GM12878 (cell line): ENCODE results near the gene PSIP1. TPM values are rescaled to one million over a fixed set of nuclear protein-coding genes. Genes with fewer than 3 reads are reported as not detected.

ENCODE experiments used
- ATF3 ChIP-seq: IDR thresholded peaks from 2 replicates; pipeline ENCODE4 v1.6.1; 2011; ENCODE audit warnings: low read depth, mild to moderate bottlenecking, low read length, moderate library complexity, borderline replicate concordance; ENCODE audit errors: extremely low read depth
- BCL11A ChIP-seq: IDR thresholded peaks from 2 replicates; pipeline ENCODE4 v1.6.1; 2011; ENCODE audit warnings: low read depth, low read length
- BMI1 ChIP-seq: fragments of 450-650 bp; IDR thresholded peaks from 2 replicates; pipeline ENCODE4 v1.6.1; 2016; ENCODE audit warnings: mild to moderate bottlenecking, moderate library complexity, borderline replicate concordance
- BRCA1 ChIP-seq: IDR thresholded peaks from 2 replicates; pipeline ENCODE4 v1.6.1; 2011; ENCODE audit warnings: low read depth, low read length, improper control_type of control experiment
- CREB1 ChIP-seq: IDR thresholded peaks from 2 replicates; pipeline ENCODE4 v1.6.1; 2012; ENCODE audit warnings: low read depth, mild to moderate bottlenecking, inconsistent platforms
- EED ChIP-seq: sonication (generic); IDR thresholded peaks from 2 replicates; pipeline ENCODE4 v1.6.1; 2016; ENCODE audit warnings: antibody characterized with exemption, low read depth
- HCFC1 ChIP-seq: fragments of 150-350 bp; IDR thresholded peaks from 2 replicates; pipeline ENCODE4 v1.6.1; 2014; ENCODE audit warnings: low read length
- HSF1 ChIP-seq: fragments of 150-350 bp; IDR thresholded peaks from 2 replicates; pipeline ENCODE4 v1.6.1; 2014; ENCODE audit warnings: mild to moderate bottlenecking, low read depth, low read length
- JUNB ChIP-seq: IDR thresholded peaks from 2 replicates; pipeline ENCODE4 v1.6.1; 2016; ENCODE audit warnings: antibody characterized with exemption, mild to moderate bottlenecking
- KDM1A ChIP-seq: fragments of 200-600 bp; sonication (generic); IDR thresholded peaks from 2 replicates; pipeline ENCODE4 v1.6.1; 2016; ENCODE audit warnings: borderline replicate concordance
- MLLT1 ChIP-seq: fragments of 450-650 bp; IDR thresholded peaks from 2 replicates; pipeline ENCODE4 v1.6.1; 2016; ENCODE audit warnings: mild to moderate bottlenecking
- MTA2 ChIP-seq: fragments of 450-650 bp; IDR thresholded peaks from 2 replicates; pipeline ENCODE4 v1.6.1; 2016; ENCODE audit warnings: low read depth, mild to moderate bottlenecking, moderate library complexity
- MYB ChIP-seq: fragments of 150-350 bp; IDR thresholded peaks from 2 replicates; pipeline ENCODE4 v1.6.1; 2014; ENCODE audit warnings: mild to moderate bottlenecking, low read depth, low read length, borderline replicate concordance
- POU2F2 ChIP-seq: IDR thresholded peaks from 3 replicates; pipeline ENCODE4 v1.6.1; 2011; ENCODE audit warnings: low read depth, mild to moderate bottlenecking, low read length, borderline replicate concordance
- RAD21 ChIP-seq: IDR thresholded peaks from 2 replicates; pipeline ENCODE4 v1.6.1; 2011; ENCODE audit warnings: mild to moderate bottlenecking, low read depth, low read length, moderate library complexity; ENCODE audit not compliant: insufficient read depth
- RBBP5 ChIP-seq: fragments of 200-600 bp; sonication (generic); conservative IDR thresholded peaks from 2 replicates; pipeline ENCODE4 v1.6.1; 2016
- REST ChIP-seq: IDR thresholded peaks from 2 replicates; pipeline ENCODE4 v1.6.1; 2012; ENCODE audit warnings: mild to moderate bottlenecking, low read depth, low read length
- SUPT20H ChIP-seq: IDR thresholded peaks from 2 replicates; pipeline ENCODE4 v1.6.1; 2011; ENCODE audit warnings: low read depth, mild to moderate bottlenecking, low read length, moderate library complexity, borderline replicate concordance; ENCODE audit not compliant: control insufficient read depth
- SUZ12 ChIP-seq: fragments of 200-600 bp; sonication (generic); IDR thresholded peaks from one replicate; pipeline ENCODE4 v1.6.1; 2018; ENCODE audit warnings: antibody characterized with exemption, mild to moderate bottlenecking; ENCODE audit not compliant: unreplicated experiment
- WRNIP1 ChIP-seq: IDR thresholded peaks from 2 replicates; pipeline ENCODE4 v1.6.1; 2011; ENCODE audit warnings: low read depth, low read length, improper control_type of control experiment, borderline replicate concordance
- YBX1 ChIP-seq: fragments of 450-650 bp; IDR thresholded peaks from 2 replicates; pipeline ENCODE4 v1.6.1; 2016; ENCODE audit warnings: antibody characterized with exemption
- ZBED1 ChIP-seq: IDR thresholded peaks from 2 replicates; pipeline ENCODE4 v1.6.1; 2016; ENCODE audit warnings: borderline replicate concordance
- ZNF207 ChIP-seq: fragments of 450-650 bp; IDR thresholded peaks from 2 replicates; pipeline ENCODE4 v1.6.1; 2014; ENCODE audit warnings: antibody characterized with exemption, mild to moderate bottlenecking, borderline replicate concordance
- ZNF622 ChIP-seq: fragments of 450-650 bp; IDR thresholded peaks from 2 replicates; pipeline ENCODE4 v1.6.1; 2017; ENCODE audit warnings: mild to moderate bottlenecking, inconsistent platforms
- polyA plus RNA-seq, 11 experiments: library from polyadenylated mRNA; depleted of rRNA in 4 of 11; unstranded in 6 of 11; stranded (reverse) in 5 of 11; fragments of >200 nt; fragmentation: Nextera tagmentation in 4 of 11; fragmentation: Illumina TruSeq in 1 of 11; extraction: Ambion mirVana in 4 of 11; extraction: Trizol in 1 of 11; gene quantifications; 1 replicate in 1 of 11; 2 replicates in 10 of 11; pipeline versions ENCODE4 v1.2.1 to v1.2.3, GENCODE V29; 2011 to 2016; ENCODE audit warnings: inconsistent platforms in 2 of 11, missing spikeins in 2 of 11, low read depth in 1 of 11
- total RNA-seq, 4 experiments: library from RNA; depleted of rRNA in 3 of 4; stranded (reverse); fragments of >200 nt in 3 of 4; fragmentation: Illumina TruSeq in 1 of 4; extraction: Trizol in 1 of 4; gene quantifications; 2 replicates each; pipeline versions ENCODE4 v1.2.1 to v1.2.3, GENCODE V29; 2013 to 2021

The PSIP1 gene
- total and polyA plus RNA-seq, 10 of the 15 experiments (the other 5 are each of a cell fraction or from before 2014, with no cell fraction given), result 75.5 to 299 (median 173) TPM

- TF ChIP-seq BMI1 (no peak), MLLT1 (peak; percentile 36; the same call in 1 of the 2 replicates), MYB (0 out of 2 replicates have a peak, but pooled peaks have one; percentile 49), ZNF207 (no peak), ZBED1 (no peak), ZNF622 (no peak), WRNIP1 (no peak), HCFC1 (0 out of 2 replicates have a peak, but pooled peaks have one; percentile 24), MTA2 (peak; percentile 22; the same call in 1 of the 2 replicates), RAD21 (no peak), CREB1 (peak; percentile 61; the same call in 1 of the 2 replicates), EED (peak; percentile 23), JUNB (no peak), SUPT20H (no peak), KDM1A (no peak), POU2F2 (no peak), BRCA1 (no peak), ATF3 (no peak), BCL11A (no peak), REST (no peak), YBX1 (no peak), SUZ12 (no peak), RBBP5 (no peak), HSF1 (no peak)
Observed at GRCh38 chr9:15552636-15553527, 42.1 kb upstream of the PSIP1 start, which contains the start of gene CCDC171 (continued).
